Esophagus muscularis mucosa (tissue), 4 donors: ENCODE measurements around the gene RAMP3. TPM values are rescaled to one million over a fixed set of nuclear protein-coding genes. Genes with fewer than 3 reads are reported as not detected.

Source experiments
- DNase-seq: peaks from one replicate; pipeline ENCODE4 v3.0.0-alpha.2; 2017; ENCODE audit errors: extremely low spot score
- H3K27ac ChIP-seq, 4 donors: fragments of 200-600 bp; sonication (generic); replicated peaks in 1 of 4; 1 replicate in 3 of 4; 2 replicates in 1 of 4; pipeline ENCODE4 v1.5.1; 2016 to 2019; ENCODE audit warnings: mild to moderate bottlenecking in 1 of 4
- H3K27me3 ChIP-seq, 4 donors: fragments of 200-600 bp; sonication (generic); one replicate each; pipeline versions ENCODE4 v1.5.1 to v1.6.0; 2016 to 2019
- H3K36me3 ChIP-seq, 4 donors: fragments of 200-600 bp; sonication (generic); one replicate each; pipeline ENCODE4 v1.5.1; 2016 to 2019
- H3K4me1 ChIP-seq, 4 donors: fragments of 200-600 bp; sonication (generic); one replicate each; pipeline ENCODE4 v1.5.1; 2016 to 2019
- H3K4me3 ChIP-seq, 4 donors: fragments of 200-600 bp; sonication (generic); 1 replicate in 2 of 4; 2 replicates in 2 of 4; pipeline ENCODE4 v1.5.1; 2016 to 2019; ENCODE audit warnings: mild to moderate bottlenecking in 4 of 4, moderate library complexity in 1 of 4
- H3K9me3 ChIP-seq, 4 donors: fragments of 200-600 bp; sonication (generic); 1 replicate in 3 of 4; 2 replicates in 1 of 4; pipeline ENCODE4 v1.5.1; 2016 to 2019
- CTCF ChIP-seq, 3 experiments: fragments of 200-600 bp in 2 of 3; fragments of 450-650 bp in 1 of 3; sonication (generic) in 2 of 3; IDR thresholded peaks; one replicate each; pipeline ENCODE4 v1.5.1; 2017 to 2019; ENCODE audit warnings: antibody characterized with exemption in 3 of 3, mild to moderate bottlenecking in 2 of 3, moderate library complexity in 1 of 3
- EP300 ChIP-seq: sonication (generic); formaldehyde crosslinking; IDR thresholded peaks from one replicate; pipeline ENCODE4 v1.6.1; 2017; ENCODE audit warnings: antibody characterized with exemption
- POLR2A ChIP-seq: fragments of 450-650 bp; IDR thresholded peaks from one replicate; pipeline ENCODE4 v1.6.1; 2017; ENCODE audit warnings: antibody characterized with exemption, moderate library complexity, mild to moderate bottlenecking, low read depth
- POLR2AphosphoS5 ChIP-seq, 2 donors: sonication (generic); formaldehyde crosslinking; IDR thresholded peaks; one replicate each; pipeline ENCODE4 v1.6.1; 2017; ENCODE audit warnings: antibody characterized with exemption in 2 of 2
- WGBS: methylation state at CpG from one replicate; pipeline ENCODE4 v1.1.5; 2018; 5-methylcytosine and 5-hydroxymethylcytosine counted together
- intact Hi-C: fragments of 100-400 bp; cut with DNase I; formaldehyde crosslinking; loops from one replicate; pipeline ENCODE4 v1.15.1; 2023
- total RNA-seq, 4 donors: library from RNA; depleted of rRNA; stranded (reverse); fragments of >200 nt; gene quantifications; one replicate each; pipeline versions ENCODE4 v1.1.0 to v1.2.1, GENCODE V29; 2016

Gene RAMP3
- total RNA-seq, 4 donors from 2014 or later, result 30.7 to 112 (median 77.2) TPM

GRCh38 chr7:45225311-45225947, 67.8 kb downstream of the RAMP3 start:
- no peaks in the 10 kb centered on the region for H3K9me3 ChIP-seq
- no peak overlapping the region for H3K4me3 ChIP-seq
- H3K27me3 ChIP-seq, result peaks cover 0 to 10% (median 0%) of the 10 kb centered on the region in 4 donors
- no peak overlapping the region for H3K27ac ChIP-seq
- DNase-seq, result peak; percentile 89
- WGBS, result 73% methylated on average over 9 of the region's 9 CpGs
- peaks cover 0 to 9% (median 6%) of the 10 kb centered on the region in 4 donors for H3K4me1 ChIP-seq
- no peaks in the 10 kb centered on the region for H3K36me3 ChIP-seq
- no peak for TF ChIP-seq POLR2A
- intact Hi-C loops, result no loop called here

- DNase-seq, result no peak
- Histone ChIP-seq H3K4me3 (no peak overlapping the region), H3K27ac (no peak overlapping the region), H3K36me3 (no peaks in the 10 kb centered on the region), H3K4me1 (peaks cover 0 to 9% (median 6%) of the 10 kb centered on the region in 4 donors), H3K27me3 (peaks cover 0 to 10% (median 0%) of the 10 kb centered on the region in 4 donors), H3K9me3 (no peaks in the 10 kb centered on the region)
- TF ChIP-seq POLR2AphosphoS5 (IDR thresholded peaks at IDR 0.05) (no peak), CTCF (IDR thresholded peaks at IDR 0.05) (no peak), EP300 (no peak), POLR2A (no peak)
- 54% methylated on average over 2 of the region's 2 CpGs for whole genome bisulfite sequencing
- intact Hi-C loops, result no loop called here
Observed at GRCh38 chr7:45225948-45226335, 68.4 kb downstream of the RAMP3 start.

DNA sequence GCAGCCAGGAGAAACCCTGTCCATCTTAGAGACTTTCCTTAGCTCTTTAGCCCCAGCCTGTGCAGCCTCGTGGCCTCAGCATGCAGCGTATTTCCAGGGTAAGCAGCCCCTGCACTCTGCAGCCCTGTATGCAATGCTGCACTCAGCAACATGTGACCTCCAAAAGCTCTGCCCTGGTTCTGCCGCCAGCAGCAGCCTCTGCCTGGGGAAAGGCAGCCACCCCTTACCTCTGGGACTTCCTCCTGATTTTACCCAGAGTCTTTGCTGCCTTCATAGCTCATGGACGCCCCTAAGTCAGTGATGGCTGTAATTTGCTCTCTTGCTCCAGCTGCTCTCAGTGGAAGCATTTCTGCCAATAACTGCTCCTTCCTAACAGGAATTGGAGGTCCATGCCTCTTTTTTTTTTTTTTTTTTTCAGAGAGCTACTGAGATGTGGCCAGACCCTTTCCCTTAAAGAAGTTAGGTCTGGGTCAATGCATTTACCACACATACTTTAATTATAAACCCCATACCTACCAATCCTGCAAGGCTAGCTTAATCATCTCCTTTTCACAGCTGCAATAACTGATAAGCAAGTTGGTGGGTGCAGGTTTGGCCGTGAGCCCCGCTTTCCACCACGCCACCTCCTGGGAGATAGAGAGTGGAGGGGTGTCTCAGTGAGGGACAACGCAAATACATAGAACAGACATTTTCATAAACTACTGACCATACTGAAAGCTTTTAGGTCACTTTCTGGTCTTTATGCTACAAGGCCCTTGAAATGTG, 71.7 kb downstream of the RAMP3 start:
- DNase-seq, result peak; percentile 83
- Histone ChIP-seq H3K4me3 (no peak overlapping the region), H3K27me3 (peaks cover 0 to 13% (median 0%) of the 10 kb centered on the region in 4 donors), H3K4me1 (peaks cover 0 to 13% (median 6%) of the 10 kb centered on the region in 4 donors), H3K36me3 (no peaks in the 10 kb centered on the region), H3K27ac (no peak overlapping the region), H3K9me3 (no peaks in the 10 kb centered on the region)
- WGBS, result 59% methylated on average over 8 of the region's 8 CpGs
- intact Hi-C loops, result no loop called here
- TF ChIP-seq POLR2A (no peak), CTCF (IDR thresholded peaks at IDR 0.05) (no peak), POLR2AphosphoS5 (IDR thresholded peaks at IDR 0.05) (no peak), EP300 (no peak)

DNA sequence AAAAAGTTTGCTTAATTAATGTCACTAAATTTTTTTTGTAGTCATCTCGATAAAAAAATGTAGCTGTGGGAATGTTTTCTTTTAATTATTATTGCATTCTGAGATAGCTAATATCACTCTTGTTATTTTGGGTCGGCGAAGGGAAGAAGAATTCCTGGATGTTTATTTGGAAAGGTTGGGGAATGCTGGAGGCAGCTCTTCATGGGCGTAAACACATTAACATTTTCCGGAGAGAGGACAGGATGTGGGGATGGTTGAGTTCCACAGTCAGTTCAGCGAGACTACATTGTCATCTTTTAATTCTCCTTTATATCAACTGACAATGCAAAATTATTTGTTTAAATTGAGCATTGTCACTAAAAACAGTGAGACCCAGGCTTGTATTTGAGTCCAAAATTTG, 72.5 kb downstream of the RAMP3 start:
- peaks cover 0 to 13% (median 6%) of the 10 kb centered on the region in 4 donors for H3K4me1 ChIP-seq
- TF ChIP-seq CTCF (IDR thresholded peaks at IDR 0.05) (no peak), POLR2A (no peak), EP300 (no peak), POLR2AphosphoS5 (IDR thresholded peaks at IDR 0.05) (no peak)
- WGBS, result 24% methylated on average over 6 of the region's 6 CpGs
- H3K4me3 ChIP-seq, result no peak overlapping the region
- no peaks in the 10 kb centered on the region for H3K9me3 ChIP-seq
- H3K36me3 ChIP-seq, result no peaks in the 10 kb centered on the region
- no peak overlapping the region for H3K27ac ChIP-seq
- no peak for DNase-seq
- peaks cover 0 to 6% (median 0%) of the 10 kb centered on the region in 4 donors for H3K27me3 ChIP-seq
- intact Hi-C loops, result no loop called here

DNA sequence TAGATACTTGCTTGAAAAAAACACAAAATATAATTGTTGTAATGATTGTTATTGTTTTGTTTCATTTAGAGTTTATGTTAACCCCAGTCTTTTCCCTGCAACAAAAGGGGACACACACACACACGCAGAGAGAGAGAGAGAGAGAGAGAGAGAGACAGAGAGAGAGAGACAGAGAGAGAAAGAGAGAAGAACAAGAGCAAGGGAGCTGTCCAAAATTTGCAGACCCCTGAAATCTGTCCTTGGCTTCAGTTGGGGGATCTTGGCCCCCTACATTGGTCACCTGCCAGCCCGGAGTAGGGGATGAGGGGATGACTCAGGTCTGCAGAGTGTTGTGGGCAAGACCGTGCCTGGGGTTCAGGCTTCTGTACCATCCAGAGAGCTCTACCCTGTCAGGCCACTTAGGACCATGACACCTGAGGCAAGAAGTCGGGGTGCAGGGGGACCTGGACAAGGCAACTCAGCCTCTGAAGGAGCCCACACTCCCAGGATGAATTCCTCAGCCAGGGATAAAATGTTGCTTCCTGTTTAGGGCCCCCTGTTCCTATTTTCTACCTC, 73.1 kb downstream of the RAMP3 start:
- DNase-seq, result no peak
- TF ChIP-seq CTCF (IDR thresholded peaks at IDR 0.05) (no peak), POLR2A (no peak), POLR2AphosphoS5 (IDR thresholded peaks at IDR 0.05) (no peak), EP300 (no peak)
- no peak overlapping the region for H3K4me3 ChIP-seq
- no peak overlapping the region for H3K27ac ChIP-seq
- peaks cover 0 to 3% (median 0%) of the 10 kb centered on the region in 4 donors for H3K27me3 ChIP-seq
- H3K36me3 ChIP-seq, result no peaks in the 10 kb centered on the region
- intact Hi-C loops, result no loop called here
- no peaks in the 10 kb centered on the region for H3K9me3 ChIP-seq
- peaks cover 0 to 13% (median 6%) of the 10 kb centered on the region in 4 donors for H3K4me1 ChIP-seq
- 68% methylated on average over 4 of the region's 4 CpGs for WGBS
